Superior temporal gyrus (tissue), 1 donor: ENCODE measurements around the gene XNDC1N.

ENCODE experiments used
- DNase-seq: peaks from one replicate; pipeline ENCODE4 v3.0.0-alpha.2; 2016; ENCODE audit errors: extremely low spot score

XNDC1N gene, protein sequence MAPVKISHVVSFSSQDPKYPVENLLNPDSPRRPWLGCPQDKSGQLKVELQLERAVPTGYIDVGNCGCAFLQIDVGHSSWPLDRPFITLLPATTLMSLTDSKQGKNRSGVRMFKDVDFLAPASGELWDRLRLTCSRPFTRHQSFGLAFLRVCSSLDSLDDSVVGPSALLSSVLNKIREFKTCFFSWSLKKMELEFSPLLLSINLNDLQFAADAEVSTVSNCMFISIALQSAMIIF

GRCh38 chr11:71927820-71928736, at the start of gene XNDC1N:
XNDC1N (minus strand) TSS chr11:71928594; CDS start chr11:71923353, 5,241 bp downstream.
- no peak for DNase-seq

GRCh38 chr11:71977743-71978418, 49.5 kb upstream of the XNDC1N start:
- DNase-seq: peak; percentile 94

DNA sequence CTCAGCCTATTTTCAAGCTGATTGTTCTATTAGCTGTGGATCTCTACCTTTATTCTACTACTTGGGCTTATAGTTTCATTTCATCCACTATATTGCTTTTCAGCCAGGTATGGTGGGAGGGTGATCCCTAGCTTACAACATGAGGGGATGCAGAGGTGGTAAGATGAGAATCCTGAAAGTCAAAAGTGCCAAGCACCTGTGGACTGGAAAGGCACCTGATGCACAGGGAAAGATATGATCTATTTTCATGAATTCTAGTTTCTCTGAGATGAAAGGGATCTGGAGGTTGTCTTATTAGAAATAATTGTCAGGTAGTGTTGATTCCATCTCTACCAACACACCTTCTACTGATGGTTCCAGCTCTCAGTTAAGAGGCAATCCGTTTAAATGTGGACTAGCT, 48.7 kb upstream of the XNDC1N start:
- no peak for DNase-seq

- DNase-seq: no peak
Observed at GRCh38 chr11:71976551-71976950, 48.2 kb upstream of the XNDC1N start.

DNA sequence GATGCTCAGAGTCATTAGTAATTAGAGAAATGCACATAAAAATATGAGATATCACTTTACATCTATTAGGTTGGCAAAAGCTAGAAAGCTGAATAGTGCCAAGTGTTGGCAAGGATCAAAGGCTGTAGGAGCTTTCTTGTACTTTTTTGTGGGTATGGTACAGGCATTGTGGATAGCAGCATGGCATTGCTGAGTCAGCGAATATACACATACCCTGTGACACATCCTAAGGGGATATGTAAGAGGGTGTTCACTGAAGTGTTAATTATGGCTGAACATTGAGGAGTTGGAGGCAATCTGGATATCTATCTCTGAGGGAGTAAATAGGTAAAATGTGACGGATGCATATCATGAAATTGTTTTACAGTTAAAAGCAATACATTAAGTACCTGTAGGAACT, 43.3 kb upstream of the XNDC1N start:
- no peak for DNase-seq

DNA sequence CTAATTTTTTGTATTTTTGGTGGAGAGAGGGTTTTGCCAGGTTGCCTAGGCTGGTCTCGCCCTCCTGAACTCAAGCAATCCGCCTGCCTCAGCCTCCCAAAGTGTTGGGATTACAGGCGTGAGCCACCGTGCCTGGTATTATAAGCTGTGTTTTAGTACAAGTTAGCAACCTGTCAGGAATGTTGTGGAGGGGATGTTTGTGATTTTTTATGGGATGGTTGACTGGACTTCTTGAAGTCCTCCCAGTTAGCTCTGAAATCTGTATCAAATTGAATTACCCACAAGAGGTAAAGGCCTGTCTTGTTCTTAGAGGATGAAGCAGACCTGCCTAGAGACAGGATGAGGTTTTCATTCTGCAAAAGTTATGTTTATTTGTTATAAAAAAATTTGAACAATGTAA, 36.2 kb upstream of the XNDC1N start:
- DNase-seq: no peak

DNA sequence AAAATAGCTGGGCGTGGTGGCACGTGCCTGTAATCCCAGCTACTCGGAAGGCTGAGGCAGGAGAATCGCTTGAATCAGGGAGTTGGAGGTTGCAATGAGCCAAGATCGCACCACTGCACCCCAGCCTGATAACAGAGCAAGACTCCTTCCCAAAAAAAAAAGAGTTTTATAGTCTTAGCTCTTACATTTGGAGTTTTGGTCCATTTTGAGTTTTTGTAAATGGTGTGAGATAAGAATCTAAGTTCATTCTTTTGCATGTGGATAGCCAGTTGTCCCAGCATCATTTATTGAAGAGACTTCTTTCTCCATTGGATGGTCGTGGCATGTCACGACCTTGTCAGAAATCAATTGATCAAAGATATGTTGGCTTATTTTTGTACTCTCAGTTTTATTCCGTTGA, 35.1 kb upstream of the XNDC1N start:
- DNase-seq: no peak

GRCh38 chr11:71962428-71963038, 34.1 kb upstream of the XNDC1N start:
- DNase-seq: no peak

DNA sequence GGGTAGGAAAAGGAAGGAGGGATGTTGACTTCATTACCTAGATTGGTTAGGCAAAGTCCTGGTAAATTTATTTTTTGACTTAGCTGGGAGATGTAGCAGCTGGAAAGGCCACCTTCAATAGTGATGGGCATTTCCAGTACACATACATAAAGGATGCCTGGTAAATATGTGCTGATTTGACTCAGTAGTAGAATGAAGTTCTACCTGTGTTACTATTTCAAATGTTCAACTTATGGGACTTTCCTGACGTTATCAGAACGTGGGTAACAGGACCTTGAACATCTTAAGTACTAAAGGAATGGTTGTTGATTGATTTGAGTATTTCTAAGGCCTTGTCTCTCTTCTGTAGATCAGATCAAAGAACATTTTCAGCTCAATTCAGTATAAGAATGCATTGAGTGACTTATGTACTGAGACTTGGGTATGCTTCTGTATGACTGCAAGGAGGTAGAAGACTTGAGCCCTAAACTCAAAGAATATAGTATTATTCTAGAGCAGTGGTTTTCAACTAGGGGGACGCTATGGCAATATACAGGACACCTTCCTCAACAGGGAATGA, 27.6 kb upstream of the XNDC1N start:
- no peak for DNase-seq

- no peak for DNase-seq
Observed at GRCh38 chr11:71951741-71952310, 23.4 kb upstream of the XNDC1N start.

DNA sequence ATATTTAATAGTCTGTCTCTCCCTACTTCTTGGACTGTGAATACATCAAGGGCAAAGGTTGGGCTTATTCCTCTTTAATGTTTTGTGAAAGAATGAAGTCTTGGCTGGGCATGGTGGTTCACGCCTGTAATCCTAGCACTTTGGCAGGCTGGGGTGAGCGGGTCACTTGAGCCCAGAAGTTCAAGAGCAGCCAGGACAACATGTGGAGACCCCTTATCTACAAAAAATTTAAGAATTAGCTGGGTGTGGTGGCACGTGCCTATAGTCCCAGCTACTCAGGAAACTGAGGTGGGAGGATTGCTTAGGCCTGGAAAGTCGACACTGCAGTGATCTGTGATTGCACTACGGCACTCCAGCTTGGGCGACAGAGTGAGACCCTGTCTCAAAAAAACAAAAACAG, 20.6 kb upstream of the XNDC1N start:
- no peak for DNase-seq

GRCh38 chr11:71948314-71949027, 20.1 kb upstream of the XNDC1N start:
- DNase-seq: no peak

- DNase-seq: no peak
Observed at GRCh38 chr11:71947498-71947897, 19.1 kb upstream of the XNDC1N start.

DNA sequence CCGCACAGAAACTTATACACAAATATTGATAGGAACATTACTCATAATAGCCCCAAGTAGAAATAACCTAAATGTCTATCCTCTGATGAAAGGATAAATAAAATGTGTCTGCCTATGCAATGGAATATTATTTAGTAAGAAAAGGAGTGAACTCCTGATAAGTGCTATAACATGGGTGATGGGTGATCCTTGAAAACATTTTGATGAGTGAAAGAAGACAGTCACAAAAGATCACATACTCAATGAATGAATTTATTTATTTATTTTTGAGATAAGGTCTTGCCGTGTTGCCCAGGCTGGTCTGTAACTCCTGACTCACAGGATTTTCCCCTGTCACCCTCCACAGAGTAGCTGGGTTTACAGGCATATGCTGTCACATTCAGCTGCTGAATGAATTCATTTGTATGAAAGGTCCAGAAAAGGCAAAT, 17.8 kb upstream of the XNDC1N start:
- no peak for DNase-seq

DNA sequence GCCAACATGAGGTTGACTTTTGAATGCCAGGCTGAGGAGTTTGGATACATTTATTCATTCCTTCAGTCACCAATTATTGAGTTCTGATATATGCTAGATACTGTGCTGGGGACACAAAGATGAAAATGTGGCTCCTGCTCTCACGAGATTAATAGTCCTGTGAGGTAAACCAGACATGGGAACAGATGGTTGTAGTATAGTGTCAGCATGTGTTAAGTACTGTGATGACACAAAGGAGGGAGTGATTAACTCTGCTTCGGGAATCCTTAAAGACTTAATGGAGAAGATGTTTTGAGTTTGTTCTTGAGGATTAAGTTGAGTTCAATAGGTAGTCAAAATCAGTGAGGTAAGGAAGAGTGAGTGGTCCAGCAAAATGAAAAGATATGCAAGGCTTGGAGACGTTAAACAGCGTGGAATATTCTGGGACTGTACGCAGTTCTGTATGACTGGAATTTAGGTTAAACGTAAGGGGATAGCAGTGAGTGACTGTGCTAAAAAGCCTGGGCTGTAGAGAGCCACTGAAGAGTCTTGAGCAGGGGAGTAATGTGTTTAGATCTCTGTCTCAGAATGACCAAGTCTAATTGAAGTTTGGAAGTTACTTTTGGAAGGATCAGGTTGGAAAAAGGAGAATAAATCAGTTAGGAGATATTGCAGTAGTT, 12.3 kb upstream of the XNDC1N start:
- DNase-seq: no peak

DNA sequence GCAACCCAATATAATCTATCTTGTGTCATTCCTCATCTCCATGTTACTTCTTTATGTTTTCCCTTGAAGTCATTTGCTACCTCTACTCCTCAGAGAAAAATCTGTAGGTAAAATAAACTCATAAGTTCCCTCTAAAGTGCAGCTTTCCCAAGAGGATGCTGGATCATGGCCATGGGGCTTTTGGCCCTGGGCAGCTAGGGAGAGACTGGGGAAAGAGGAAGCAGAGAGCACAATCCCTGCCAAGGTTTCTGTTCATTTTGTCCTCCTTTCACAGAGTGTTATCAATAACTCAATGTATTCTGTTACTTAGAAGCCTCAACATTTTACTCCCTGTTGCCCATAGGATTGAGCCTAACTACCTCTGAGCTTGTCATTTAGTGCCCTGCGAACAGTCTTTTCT, 9.4 kb upstream of the XNDC1N start:
- no peak for DNase-seq

DNA sequence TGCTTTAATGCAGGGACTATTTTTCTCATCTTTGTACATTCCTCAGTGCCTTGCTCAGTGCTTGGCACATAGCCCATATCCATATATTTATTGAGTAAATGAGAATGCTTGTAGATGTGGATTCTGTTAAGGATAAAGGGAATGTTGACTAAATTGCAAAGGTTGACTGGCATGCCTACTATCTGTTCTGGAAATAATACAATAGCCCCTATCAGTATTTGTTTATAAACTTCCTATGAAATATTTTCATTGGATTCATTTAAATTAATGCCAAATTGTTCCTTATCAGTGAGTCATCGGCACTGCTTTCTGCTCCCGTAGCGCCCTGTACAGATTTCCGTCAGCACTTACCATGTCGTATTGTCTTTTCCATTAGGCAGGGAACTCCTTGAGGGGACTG, 8.4 kb upstream of the XNDC1N start:
- no peak for DNase-seq

DNA sequence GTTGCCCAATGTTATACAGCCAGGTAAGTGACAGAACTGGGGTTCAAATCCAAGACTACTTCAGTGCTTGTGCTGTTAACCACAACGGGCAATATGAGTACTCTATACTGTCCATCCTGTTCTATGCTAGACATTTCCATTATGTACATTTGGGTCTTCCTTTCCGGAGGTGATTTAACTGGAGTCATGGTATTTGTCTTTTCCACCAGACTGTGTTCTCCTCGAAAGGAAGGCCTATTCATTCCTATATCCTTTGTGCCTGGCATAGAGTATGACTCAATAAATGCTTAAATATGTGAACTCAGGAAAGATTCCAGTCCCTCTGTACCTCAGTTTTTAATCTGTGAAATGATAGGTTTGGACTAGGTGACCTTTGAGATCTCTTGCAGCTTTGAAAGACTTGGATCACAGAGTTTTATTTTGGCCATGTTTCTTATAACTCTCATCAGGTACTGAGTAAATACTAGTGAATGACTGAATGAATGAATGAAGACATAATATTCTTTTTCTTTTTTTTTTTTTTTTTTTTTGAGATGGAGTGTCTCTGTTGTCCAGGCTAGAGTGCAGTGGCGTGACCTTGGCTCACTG, 7.0 kb upstream of the XNDC1N start:
- no peak for DNase-seq

DNA sequence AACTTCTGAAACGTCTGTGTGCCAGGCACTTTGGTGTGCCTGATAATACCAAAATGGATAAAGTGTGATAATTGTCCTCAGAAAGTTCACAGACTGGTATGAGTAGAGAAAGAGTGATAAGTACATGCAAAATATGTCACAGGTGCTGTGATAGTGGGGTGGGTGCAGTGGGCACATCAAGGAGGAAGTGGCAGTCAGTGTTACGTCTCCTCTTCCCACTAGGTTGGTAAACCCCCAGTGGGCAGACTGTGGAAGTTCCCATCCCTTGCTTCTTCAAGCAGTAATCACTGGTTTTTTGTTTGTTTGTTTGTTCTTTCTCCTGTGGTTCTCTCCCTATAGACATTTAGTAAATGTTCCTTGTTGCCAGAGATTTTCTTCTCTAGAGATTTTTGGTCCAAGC, 5.8 kb upstream of the XNDC1N start:
- DNase-seq: no peak
